Right atrium auricular region (tissue), 2 donors: ENCODE results near the gene CCDC183. TPM values are rescaled to one million over a fixed set of nuclear protein-coding genes. Genes with fewer than 3 reads are reported as not detected.

Experiments
- DNase-seq: peaks from one replicate; pipeline ENCODE4 v3.0.0-alpha.2; 2019; ENCODE audit warnings: low spot score
- H3K27ac ChIP-seq, 2 donors: fragments of 200-600 bp; sonication (generic); 1 replicate in 1 of 2; 2 replicates in 1 of 2; pipeline ENCODE4 v1.5.1; 2016 to 2019
- H3K27me3 ChIP-seq, 2 donors: fragments of 200-600 bp; sonication (generic); one replicate each; pipeline versions ENCODE4 v1.5.1 to v1.6.0; 2017 to 2019
- H3K36me3 ChIP-seq: fragments of 200-600 bp; sonication (generic); one replicate; pipeline ENCODE4 v1.5.1; 2016
- H3K4me1 ChIP-seq, 2 donors: fragments of 200-600 bp; sonication (generic); one replicate each; pipeline versions ENCODE4 v1.5.1 to v1.6.0; 2017 to 2019
- H3K4me3 ChIP-seq, 2 donors: fragments of 200-600 bp; sonication (generic); 1 replicate in 1 of 2; 2 replicates in 1 of 2; pipeline ENCODE4 v1.5.1; 2017 to 2019; ENCODE audit warnings: mild to moderate bottlenecking in 1 of 2, moderate library complexity in 1 of 2
- H3K9me3 ChIP-seq, 2 donors: fragments of 200-600 bp; sonication (generic); one replicate each; pipeline ENCODE4 v1.5.1; 2019
- total RNA-seq, 2 donors: library from RNA; depleted of rRNA; stranded (reverse); fragments of >200 nt; gene quantifications; one replicate each; pipeline ENCODE4 v1.1.0, GENCODE V29; 2016
- TF ChIP-seq, protein P1 (sequence below), 2 donors: fragments of 200-600 bp; sonication (generic); IDR thresholded peaks; one replicate each; pipeline ENCODE4 v1.5.1; 2019; ENCODE audit warnings: antibody characterized with exemption in 2 of 2

The CCDC183 gene
- total RNA-seq, 2 donors from 2014 or later = 2.3 to 2.5 TPM

GRCh38 chr9:136790640-136791515 lies 5.3 kb upstream of the CCDC183 start, which contains the start of gene TMEM141:
TSS of gene TMEM141 (plus strand) at chr9:136791344. CDS start at chr9:136791371, 27 bp downstream.
- Histone ChIP-seq H3K4me1 (peaks cover 0 to 54% of the 10 kb centered on the region in 2 donors), H3K27me3 (no peaks in the 10 kb centered on the region), H3K4me3 (peak within 1 kb of the TSS; percentile 70 to 85), H3K36me3 (no peaks in the 10 kb centered on the region), H3K27ac (peak within 1 kb of the TSS; percentile 97 to 98), H3K9me3 (no peaks in the 10 kb centered on the region)
- DNase-seq = peak; percentile 99
- TF ChIP-seq, protein P1, sequence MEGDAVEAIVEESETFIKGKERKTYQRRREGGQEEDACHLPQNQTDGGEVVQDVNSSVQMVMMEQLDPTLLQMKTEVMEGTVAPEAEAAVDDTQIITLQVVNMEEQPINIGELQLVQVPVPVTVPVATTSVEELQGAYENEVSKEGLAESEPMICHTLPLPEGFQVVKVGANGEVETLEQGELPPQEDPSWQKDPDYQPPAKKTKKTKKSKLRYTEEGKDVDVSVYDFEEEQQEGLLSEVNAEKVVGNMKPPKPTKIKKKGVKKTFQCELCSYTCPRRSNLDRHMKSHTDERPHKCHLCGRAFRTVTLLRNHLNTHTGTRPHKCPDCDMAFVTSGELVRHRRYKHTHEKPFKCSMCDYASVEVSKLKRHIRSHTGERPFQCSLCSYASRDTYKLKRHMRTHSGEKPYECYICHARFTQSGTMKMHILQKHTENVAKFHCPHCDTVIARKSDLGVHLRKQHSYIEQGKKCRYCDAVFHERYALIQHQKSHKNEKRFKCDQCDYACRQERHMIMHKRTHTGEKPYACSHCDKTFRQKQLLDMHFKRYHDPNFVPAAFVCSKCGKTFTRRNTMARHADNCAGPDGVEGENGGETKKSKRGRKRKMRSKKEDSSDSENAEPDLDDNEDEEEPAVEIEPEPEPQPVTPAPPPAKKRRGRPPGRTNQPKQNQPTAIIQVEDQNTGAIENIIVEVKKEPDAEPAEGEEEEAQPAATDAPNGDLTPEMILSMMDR (IDR thresholded peaks at IDR 0.05) = no peak

GRCh38 chr9:136791516-136792276 lies 4.4 kb upstream of the CCDC183 start:
- Histone ChIP-seq H3K36me3 (no peaks in the 10 kb centered on the region), H3K27ac (peak overlapping the region; percentile 97 to 98), H3K4me1 (peaks cover 0 to 62% of the 10 kb centered on the region in 2 donors), H3K9me3 (no peaks in the 10 kb centered on the region), H3K4me3 (peak overlapping the region; percentile 70 to 85), H3K27me3 (no peaks in the 10 kb centered on the region)
- TF ChIP-seq, protein P1 (IDR thresholded peaks at IDR 0.05) = peak; percentile 93 to 95
- no peak for DNase-seq

DNA sequence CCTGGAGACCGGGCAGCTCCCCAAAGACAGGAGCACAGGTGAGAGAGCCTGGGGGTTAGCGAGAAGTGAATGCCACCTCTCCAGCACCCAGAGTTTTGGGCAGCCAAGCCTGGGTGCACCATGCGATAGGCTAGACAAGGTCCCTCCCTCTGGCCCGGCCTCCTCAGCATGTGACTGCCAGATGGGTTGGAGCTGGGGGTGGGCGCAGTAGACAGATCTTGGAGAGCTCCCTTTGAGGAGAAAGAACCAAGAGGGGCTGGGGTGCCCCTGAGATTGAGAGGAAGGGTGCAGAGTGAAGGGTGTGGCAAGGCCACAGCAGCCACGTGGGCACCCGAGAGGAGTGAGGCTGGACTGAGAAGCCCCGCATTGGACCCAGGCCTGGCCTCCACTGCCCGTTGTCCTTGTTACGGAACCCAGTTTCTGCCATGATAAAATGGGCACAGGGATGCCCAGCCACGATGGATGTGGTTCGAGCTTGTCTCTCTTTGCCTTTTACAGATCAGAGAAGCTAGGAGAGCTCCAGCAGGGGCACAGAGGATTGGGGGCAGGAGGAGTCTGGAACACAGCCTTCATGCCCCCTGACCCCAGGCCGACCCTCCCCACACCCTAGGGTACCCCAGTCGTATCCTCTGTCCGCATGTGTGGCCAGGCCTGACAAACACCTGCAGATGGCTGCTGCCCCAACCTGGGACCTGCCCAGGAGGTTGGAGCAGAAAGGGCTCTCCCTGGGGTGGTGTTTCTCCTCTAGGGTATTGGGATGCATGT lies 3.6 kb upstream of the CCDC183 start:
- DNase-seq = no peak
- H3K4me3 ChIP-seq = peak overlapping the region in 1 of 2 donors; percentile 85
- H3K4me1 ChIP-seq = peaks cover 0 to 69% of the 10 kb centered on the region in 2 donors
- no peaks in the 10 kb centered on the region for H3K27me3 ChIP-seq
- peak overlapping the region in 1 of 2 donors; percentile 98 for H3K27ac ChIP-seq
- TF ChIP-seq, protein P1 (IDR thresholded peaks at IDR 0.05) = no peak
- H3K36me3 ChIP-seq = no peaks in the 10 kb centered on the region
- H3K9me3 ChIP-seq = no peaks in the 10 kb centered on the region

DNA sequence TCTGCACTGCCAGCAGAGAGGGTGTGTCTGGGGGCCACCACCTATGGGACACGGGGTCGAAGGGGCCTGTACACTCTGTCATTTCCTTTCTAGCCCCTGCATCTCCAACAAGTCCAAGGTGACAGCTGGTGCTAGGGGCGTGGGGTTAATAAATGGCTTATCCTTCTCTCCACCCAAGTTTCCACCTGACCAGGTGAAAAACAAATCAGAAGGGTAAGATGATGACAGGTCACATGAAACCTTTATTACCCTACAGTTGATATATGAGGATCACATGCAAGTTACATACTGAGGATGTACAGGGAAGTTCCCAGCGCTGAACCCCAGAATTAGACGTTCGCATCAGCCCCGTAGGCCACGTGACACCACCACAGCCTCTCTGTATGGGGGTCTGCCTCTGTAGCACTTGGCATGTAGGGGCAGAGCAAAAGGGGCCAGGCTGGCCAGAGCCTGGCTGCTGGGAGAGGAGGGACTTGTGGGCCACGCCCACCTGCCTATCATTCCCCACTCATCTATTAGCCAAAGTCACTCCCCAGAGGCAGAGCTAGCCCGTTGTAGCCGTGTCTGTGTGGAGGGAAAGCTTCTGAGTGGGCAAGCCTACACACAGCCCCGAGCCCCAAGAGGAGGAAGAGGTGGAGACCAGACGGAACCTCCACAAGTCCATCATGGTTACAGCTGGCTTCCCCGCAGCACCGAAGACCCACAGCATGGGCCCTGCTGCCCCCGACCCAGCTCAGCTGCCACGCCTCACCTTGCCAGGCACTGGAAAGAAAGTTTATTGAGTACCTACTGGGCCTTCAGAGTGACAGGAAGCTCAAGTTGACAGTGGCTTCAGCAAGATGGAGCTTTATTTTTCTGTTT lies 2.8 kb upstream of the CCDC183 start:
- H3K4me3 ChIP-seq = no peak overlapping the region
- TF ChIP-seq, protein P1 (IDR thresholded peaks at IDR 0.05) = no peak
- no peaks in the 10 kb centered on the region for H3K36me3 ChIP-seq
- H3K9me3 ChIP-seq = no peaks in the 10 kb centered on the region
- H3K4me1 ChIP-seq = peaks cover 0 to 65% of the 10 kb centered on the region in 2 donors
- no peak overlapping the region for H3K27ac ChIP-seq
- H3K27me3 ChIP-seq = no peaks in the 10 kb centered on the region
- DNase-seq = no peak
